GM12878 (cell line): ENCODE results near the gene ZNF764.

Experiments
- CEBPZ ChIP-seq: fragments of 150-350 bp; IDR thresholded peaks from 2 replicates; pipeline ENCODE4 v1.6.1; 2016; ENCODE audit warnings: low read depth, low read length
- NR2C2 ChIP-seq: IDR thresholded peaks from 2 replicates; pipeline ENCODE4 v1.6.1; 2011; ENCODE audit warnings: borderline replicate concordance, low read depth; ENCODE audit not compliant: control insufficient read depth, insufficient read length
- POLR2A ChIP-seq: IDR thresholded peaks from 2 replicates; pipeline ENCODE4 v1.6.1; 2011; ENCODE audit warnings: low read depth, mild to moderate bottlenecking, low read length
- POLR2AphosphoS5 ChIP-seq: IDR thresholded peaks from 2 replicates; pipeline ENCODE4 v1.6.1; 2011; ENCODE audit warnings: mild to moderate bottlenecking, low read length, inconsistent platforms
- REST ChIP-seq: IDR thresholded peaks from 2 replicates; pipeline ENCODE4 v1.6.1; 2012; ENCODE audit warnings: mild to moderate bottlenecking, low read depth, low read length
- RFX5 ChIP-seq: IDR thresholded peaks from 2 replicates; pipeline ENCODE4 v1.6.1; 2011; ENCODE audit warnings: low read depth, low read length, improper control_type of control experiment
- SPI1 ChIP-seq: IDR thresholded peaks from 2 replicates; pipeline ENCODE4 v1.6.1; 2011; ENCODE audit warnings: low read depth, mild to moderate bottlenecking, low read length, moderate library complexity, borderline replicate concordance; ENCODE audit not compliant: insufficient read depth
- ZBTB4 ChIP-seq: fragments of 450-650 bp; formaldehyde crosslinking; IDR thresholded peaks from 2 replicates; pipeline ENCODE4 v1.4.0; 2022; ENCODE audit warnings: mild to moderate bottlenecking, moderate library complexity
- ZNF274 ChIP-seq: IDR thresholded peaks from one replicate; pipeline ENCODE4 v1.8.0; 2011; ENCODE audit not compliant: insufficient read length, insufficient read depth
- TF ChIP-seq, protein P1 (sequence below), 3 experiments: IDR thresholded peaks in 2 of 3; conservative IDR thresholded peaks in 1 of 3; 2 replicates each; pipeline ENCODE4 v1.5.1; 2011; ENCODE audit warnings: low read depth in 3 of 3, low read length in 3 of 3, mild to moderate bottlenecking in 3 of 3, control low read depth in 2 of 3, moderate library complexity in 2 of 3, inconsistent platforms in 1 of 3, mixed read lengths in 1 of 3; ENCODE audit not compliant: control insufficient read depth in 2 of 3, insufficient read depth in 1 of 3; ENCODE audit errors: extremely low read depth in 1 of 3
- TF ChIP-seq, protein P2 (sequence below): IDR thresholded peaks from 2 replicates; pipeline ENCODE4 v1.6.1; 2012; ENCODE audit warnings: low read depth, low read length, improper control_type of control experiment
- TF ChIP-seq, protein P3 (sequence below): fragments of 450-650 bp; IDR thresholded peaks from 2 replicates; pipeline ENCODE4 v1.6.1; 2017; ENCODE audit warnings: mild to moderate bottlenecking, low read depth, inconsistent platforms; ENCODE audit not compliant: poor library complexity, severe bottlenecking

GRCh38 chr16:30558789-30559377 lies 709 bp upstream of the ZNF764 start:
- TF ChIP-seq, protein P1, sequence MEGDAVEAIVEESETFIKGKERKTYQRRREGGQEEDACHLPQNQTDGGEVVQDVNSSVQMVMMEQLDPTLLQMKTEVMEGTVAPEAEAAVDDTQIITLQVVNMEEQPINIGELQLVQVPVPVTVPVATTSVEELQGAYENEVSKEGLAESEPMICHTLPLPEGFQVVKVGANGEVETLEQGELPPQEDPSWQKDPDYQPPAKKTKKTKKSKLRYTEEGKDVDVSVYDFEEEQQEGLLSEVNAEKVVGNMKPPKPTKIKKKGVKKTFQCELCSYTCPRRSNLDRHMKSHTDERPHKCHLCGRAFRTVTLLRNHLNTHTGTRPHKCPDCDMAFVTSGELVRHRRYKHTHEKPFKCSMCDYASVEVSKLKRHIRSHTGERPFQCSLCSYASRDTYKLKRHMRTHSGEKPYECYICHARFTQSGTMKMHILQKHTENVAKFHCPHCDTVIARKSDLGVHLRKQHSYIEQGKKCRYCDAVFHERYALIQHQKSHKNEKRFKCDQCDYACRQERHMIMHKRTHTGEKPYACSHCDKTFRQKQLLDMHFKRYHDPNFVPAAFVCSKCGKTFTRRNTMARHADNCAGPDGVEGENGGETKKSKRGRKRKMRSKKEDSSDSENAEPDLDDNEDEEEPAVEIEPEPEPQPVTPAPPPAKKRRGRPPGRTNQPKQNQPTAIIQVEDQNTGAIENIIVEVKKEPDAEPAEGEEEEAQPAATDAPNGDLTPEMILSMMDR (IDR thresholded peaks at IDR 0.05 in 2 of 3, conservative IDR thresholded peaks at IDR 0.05 in 1 of 3; ENCODE audit: control insufficient read depth in 2 of 3, extremely low read depth in 1 of 3, insufficient read depth in 1 of 3, low read depth in 3 of 3, low read length in 3 of 3), result no peak
- TF ChIP-seq, protein P2, sequence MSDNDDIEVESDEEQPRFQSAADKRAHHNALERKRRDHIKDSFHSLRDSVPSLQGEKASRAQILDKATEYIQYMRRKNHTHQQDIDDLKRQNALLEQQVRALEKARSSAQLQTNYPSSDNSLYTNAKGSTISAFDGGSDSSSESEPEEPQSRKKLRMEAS, result no peak
- TF ChIP-seq SPI1, result no peak
- TF ChIP-seq REST, result no peak
- no peak for TF ChIP-seq ZNF274
- TF ChIP-seq ZBTB4 (CRISPR knock-in tag), result no peak
- no peak for TF ChIP-seq CEBPZ
- TF ChIP-seq, protein P3, sequence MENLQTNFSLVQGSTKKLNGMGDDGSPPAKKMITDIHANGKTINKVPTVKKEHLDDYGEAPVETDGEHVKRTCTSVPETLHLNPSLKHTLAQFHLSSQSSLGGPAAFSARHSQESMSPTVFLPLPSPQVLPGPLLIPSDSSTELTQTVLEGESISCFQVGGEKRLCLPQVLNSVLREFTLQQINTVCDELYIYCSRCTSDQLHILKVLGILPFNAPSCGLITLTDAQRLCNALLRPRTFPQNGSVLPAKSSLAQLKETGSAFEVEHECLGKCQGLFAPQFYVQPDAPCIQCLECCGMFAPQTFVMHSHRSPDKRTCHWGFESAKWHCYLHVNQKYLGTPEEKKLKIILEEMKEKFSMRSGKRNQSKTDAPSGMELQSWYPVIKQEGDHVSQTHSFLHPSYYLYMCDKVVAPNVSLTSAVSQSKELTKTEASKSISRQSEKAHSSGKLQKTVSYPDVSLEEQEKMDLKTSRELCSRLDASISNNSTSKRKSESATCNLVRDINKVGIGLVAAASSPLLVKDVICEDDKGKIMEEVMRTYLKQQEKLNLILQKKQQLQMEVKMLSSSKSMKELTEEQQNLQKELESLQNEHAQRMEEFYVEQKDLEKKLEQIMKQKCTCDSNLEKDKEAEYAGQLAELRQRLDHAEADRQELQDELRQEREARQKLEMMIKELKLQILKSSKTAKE, result no peak
- TF ChIP-seq POLR2A, result no peak
- no peak for TF ChIP-seq POLR2AphosphoS5
- TF ChIP-seq RFX5, result no peak
- no peak for TF ChIP-seq NR2C2
